ENCODE data around the gene GPR161. TPM values are rescaled to one million over a fixed set of nuclear protein-coding genes. Genes with fewer than 3 reads are reported as not detected.

GPR161 gene
- total RNA-seq, 1 experiment from 2014 or later: 2.4 TPM

- BruUV-seq (replicated peaks): no TSS peak
- CTCF ChIA-PET: no interaction called here
- no peak overlapping the region for H3K27ac ChIP-seq (ENCODE audit: low read length)
- H3K36me3 ChIP-seq (ENCODE audit: control insufficient read depth, insufficient read depth, low read length): no peaks in the 10 kb centered on the region
- no peak for TF ChIP-seq POLR2AphosphoS5 (IDR thresholded peaks at IDR 0.05; ENCODE audit: low read depth, low read length)
- TF ChIP-seq TCF7L2 (IDR thresholded peaks at IDR 0.05; ENCODE audit: low read depth, low read length): no peak
- TF ChIP-seq SIN3A (IDR thresholded peaks at IDR 0.05; ENCODE audit: borderline replicate concordance, insufficient read depth, low read depth, low read length): no peak
- no peak for TF ChIP-seq REST (IDR thresholded peaks at IDR 0.05; ENCODE audit: insufficient read depth in 1 of 2, low read depth in 2 of 2, low read length in 1 of 2)
- TF ChIP-seq CTCF (IDR thresholded peaks at IDR 0.05): no peak
- DNase-seq (ENCODE audit: low read depth, low spot score) (no peak), ATAC-seq (0 out of 2 replicates have a peak, but pooled peaks have one; percentile 23)
- H3K4me1 ChIP-seq (ENCODE audit: control insufficient read depth, insufficient read depth, low read length): peaks cover 14% of the 10 kb centered on the region
- peaks cover 32% of the 10 kb centered on the region for H3K27me3 ChIP-seq (ENCODE audit: control insufficient read depth, insufficient read depth, low read length)
- in situ Hi-C loops (cut with HindIII; ENCODE audit: low pct_unique_long_range_greater_than_20kb, low sequenced_read_pairs): no loop called here
- intact Hi-C loops (cut with micrococcal nuclease; ENCODE audit: unreplicated experiment): no loop called here
- H3K4me3 ChIP-seq (ENCODE audit: low read depth in 2 of 2, low read length in 2 of 2): peak overlapping the region; percentile 47 to 50
- no peaks in the 10 kb centered on the region for H3K9me3 ChIP-seq (ENCODE audit: control insufficient read depth, insufficient read depth, low read depth, low read length)
- POLR2A ChIA-PET: no interaction called here
Measured at GRCh38 chr1:168135116-168135920, 1.4 kb downstream of the GPR161 start.

GRCh38 chr1:168134642-168135041 is 2.1 kb downstream of the GPR161 start:
- H3K27me3 ChIP-seq (ENCODE audit: control insufficient read depth, insufficient read depth, low read length): peaks cover 32% of the 10 kb centered on the region
- no TSS peak for BruUV-seq (replicated peaks)
- TF ChIP-seq TCF7L2 (IDR thresholded peaks at IDR 0.05; ENCODE audit: low read depth, low read length): no peak
- no peak for TF ChIP-seq CTCF (IDR thresholded peaks at IDR 0.05)
- no peaks in the 10 kb centered on the region for H3K36me3 ChIP-seq (ENCODE audit: control insufficient read depth, insufficient read depth, low read length)
- ATAC-seq (0 out of 2 replicates have a peak, but pooled peaks have one; percentile 6), DNase-seq (ENCODE audit: low read depth, low spot score) (no peak)
- ChIA-PET POLR2A (no interaction called here), CTCF (no interaction called here)
- peaks cover 14% of the 10 kb centered on the region for H3K4me1 ChIP-seq (ENCODE audit: control insufficient read depth, insufficient read depth, low read length)
- H3K4me3 ChIP-seq (ENCODE audit: low read depth in 2 of 2, low read length in 2 of 2): no peak overlapping the region
- intact Hi-C loops (cut with micrococcal nuclease; ENCODE audit: unreplicated experiment): no loop called here
- H3K27ac ChIP-seq (ENCODE audit: low read length): no peak overlapping the region
- in situ Hi-C loops (cut with HindIII; ENCODE audit: low pct_unique_long_range_greater_than_20kb, low sequenced_read_pairs): no loop called here
- no peaks in the 10 kb centered on the region for H3K9me3 ChIP-seq (ENCODE audit: control insufficient read depth, insufficient read depth, low read depth, low read length)
